Spleen (tissue), 11 donors: ENCODE measurements around the gene GLDN. TPM values are rescaled to one million over a fixed set of nuclear protein-coding genes. Genes with fewer than 3 reads are reported as not detected.

Experiments used
- DNase-seq: peaks from one replicate; pipeline ENCODE4 v3.0.0-alpha.2; 2020
- H3K27ac ChIP-seq, 8 donors: fragments of 200-600 bp; sonication (generic) in 7 of 8; 1 replicate in 4 of 8; 2 replicates in 4 of 8; pipeline versions ENCODE4 v1.5.0 to v1.8.0; 2016 to 2021; ENCODE audit warnings: inconsistent platforms in 4 of 8, mild to moderate bottlenecking in 4 of 8, moderate library complexity in 1 of 8
- H3K27me3 ChIP-seq, 7 donors: fragments of 200-600 bp; sonication (generic) in 6 of 7; replicated peaks in 1 of 7; 1 replicate in 4 of 7; 2 replicates in 3 of 7; pipeline versions ENCODE4 v1.5.0 to v1.8.0; 2016 to 2021; ENCODE audit warnings: inconsistent platforms in 3 of 7, mild to moderate bottlenecking in 1 of 7
- H3K36me3 ChIP-seq, 6 donors: fragments of 200-600 bp; sonication (generic) in 5 of 6; 1 replicate in 4 of 6; 2 replicates in 2 of 6; pipeline versions ENCODE4 v1.5.0 to v1.8.0; 2016 to 2021; ENCODE audit warnings: inconsistent platforms in 2 of 6
- H3K4me1 ChIP-seq, 6 donors: fragments of 200-600 bp; sonication (generic) in 5 of 6; 1 replicate in 3 of 6; 2 replicates in 3 of 6; pipeline versions ENCODE4 v1.5.0 to v1.8.0; 2016 to 2021; ENCODE audit warnings: inconsistent platforms in 3 of 6
- H3K4me3 ChIP-seq, 8 donors: fragments of 200-600 bp; sonication (generic) in 7 of 8; 1 replicate in 4 of 8; 2 replicates in 4 of 8; pipeline versions ENCODE4 v1.5.0 to v1.8.0; 2016 to 2021; ENCODE audit warnings: inconsistent platforms in 4 of 8, mild to moderate bottlenecking in 4 of 8, moderate library complexity in 2 of 8
- H3K9me3 ChIP-seq, 8 donors: fragments of 200-600 bp; sonication (generic) in 7 of 8; 1 replicate in 4 of 8; 2 replicates in 4 of 8; pipeline versions ENCODE4 v1.5.0 to v1.8.0; 2016 to 2021; ENCODE audit warnings: inconsistent platforms in 4 of 8
- POLR2A ChIP-seq, 3 donors: fragments of 450-650 bp; IDR thresholded peaks; one replicate each; pipeline ENCODE4 v1.5.1; 2017; ENCODE audit warnings: antibody characterized with exemption in 3 of 3, mild to moderate bottlenecking in 1 of 3
- POLR2AphosphoS5 ChIP-seq, 3 donors: sonication (generic); formaldehyde crosslinking; IDR thresholded peaks; one replicate each; pipeline ENCODE4 v1.5.1; 2017; ENCODE audit warnings: antibody characterized with exemption in 3 of 3
- WGBS, 5 donors: extraction: QIAGEN DNeasy Blood & Tissue Kit in 3 of 5; methylation state at CpG; one replicate each; pipeline versions ENCODE4 v1.1.5 to v1.1.7; 2013 to 2018; 5-methylcytosine and 5-hydroxymethylcytosine counted together
- intact Hi-C: fragments of 100-400 bp; cut with DNase I; formaldehyde crosslinking; loops from one replicate; pipeline ENCODE4 v1.15.0; 2023; ENCODE audit warnings: low total_unique reads
- polyA plus RNA-seq, 3 donors: library from polyadenylated mRNA; stranded (reverse); fragments of 200-250 nt; gene quantifications; one replicate each; pipeline ENCODE4 v1.2.1, GENCODE V29; 2013
- total RNA-seq, 7 donors: library from RNA; depleted of rRNA in 3 of 7; stranded (reverse); fragments of >200 nt in 3 of 7; fragmentation: NEBNext Ultra II Directional in 4 of 7; extraction: Animal tissue kit (Norgen Biotek cat#: 25700) in 4 of 7; gene quantifications; one replicate each; pipeline versions ENCODE4 v1.1.0 to v1.2.1, GENCODE V29; 2016 to 2021
- TF ChIP-seq, protein P1 (sequence below), 11 experiments: fragments of 200-600 bp in 7 of 11; fragments of 450-650 bp in 4 of 11; sonication (generic) in 4 of 11; IDR thresholded peaks in 8 of 11; conservative IDR thresholded peaks in 3 of 11; 1 replicate in 7 of 11; 2 replicates in 4 of 11; pipeline versions ENCODE4 v1.4.0 to v1.8.0; 2016 to 2021; ENCODE audit warnings: antibody characterized with exemption in 11 of 11, inconsistent platforms in 4 of 11, mild to moderate bottlenecking in 1 of 11
- donor health status: healthy with polysubstance abuse.
- donor health status: DM: no; HTN: no; CAD: no; lungs with moderate emphysema.
- donor health status: DM: no; HTN: no; CAD: no.
- donor health status: Bipolar disorder and iron deficiency.
- donor health status: healthy.
- donor health status: DM: no; HTN: no; CAD: no.
- donor health status: DM: yes; HTN: yes; CAD: no.

The GLDN gene
- total and polyA plus RNA-seq, 10 donors, result 0.94 to 18.2 (median 3.5) TPM

DNA sequence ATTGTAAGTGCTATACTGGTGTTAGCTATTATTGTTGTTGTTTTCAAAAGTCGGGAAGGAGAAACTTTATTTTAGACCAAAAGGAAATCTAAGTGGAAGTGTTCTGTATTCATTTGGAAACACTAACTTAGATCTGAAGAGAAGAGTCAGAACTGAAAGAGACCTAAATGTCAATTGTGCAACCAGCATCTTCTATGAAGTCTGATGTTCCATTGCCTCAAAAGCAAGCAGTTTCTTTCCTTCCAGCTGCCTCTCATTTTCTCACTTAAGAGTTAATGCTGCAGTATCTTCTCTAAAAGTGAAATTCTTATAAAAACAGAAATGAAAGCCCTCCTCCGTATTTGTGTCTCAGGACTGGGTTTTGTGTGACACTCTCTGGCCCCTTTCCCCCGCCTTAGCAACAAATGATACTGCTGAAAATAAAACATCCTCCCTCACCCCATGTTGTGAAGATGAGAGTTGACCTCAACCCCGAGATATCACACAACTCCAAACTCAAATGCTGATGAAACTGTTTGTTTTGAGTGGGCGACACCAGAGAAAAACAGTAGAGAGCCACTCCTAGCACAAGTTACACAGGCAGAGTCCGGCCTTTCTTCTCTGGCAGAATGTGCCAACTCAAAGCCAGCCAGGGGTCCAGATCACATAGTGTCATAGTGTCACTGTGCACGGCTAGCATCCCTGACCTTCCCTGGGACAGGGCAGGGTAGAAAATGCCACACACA is 48.9 kb downstream of the GLDN start:
- Histone ChIP-seq H3K4me1 (peaks cover 0 to 11% (median 0%) of the 10 kb centered on the region in 6 donors), H3K9me3 (no peaks in the 10 kb centered on the region), H3K4me3 (no peak overlapping the region), H3K36me3 (no peaks in the 10 kb centered on the region), H3K27me3 (peaks cover 0 to 5% (median 0%) of the 10 kb centered on the region in 7 donors), H3K27ac (no peak overlapping the region)
- intact Hi-C loops, result no loop called here
- TF ChIP-seq, protein P1, sequence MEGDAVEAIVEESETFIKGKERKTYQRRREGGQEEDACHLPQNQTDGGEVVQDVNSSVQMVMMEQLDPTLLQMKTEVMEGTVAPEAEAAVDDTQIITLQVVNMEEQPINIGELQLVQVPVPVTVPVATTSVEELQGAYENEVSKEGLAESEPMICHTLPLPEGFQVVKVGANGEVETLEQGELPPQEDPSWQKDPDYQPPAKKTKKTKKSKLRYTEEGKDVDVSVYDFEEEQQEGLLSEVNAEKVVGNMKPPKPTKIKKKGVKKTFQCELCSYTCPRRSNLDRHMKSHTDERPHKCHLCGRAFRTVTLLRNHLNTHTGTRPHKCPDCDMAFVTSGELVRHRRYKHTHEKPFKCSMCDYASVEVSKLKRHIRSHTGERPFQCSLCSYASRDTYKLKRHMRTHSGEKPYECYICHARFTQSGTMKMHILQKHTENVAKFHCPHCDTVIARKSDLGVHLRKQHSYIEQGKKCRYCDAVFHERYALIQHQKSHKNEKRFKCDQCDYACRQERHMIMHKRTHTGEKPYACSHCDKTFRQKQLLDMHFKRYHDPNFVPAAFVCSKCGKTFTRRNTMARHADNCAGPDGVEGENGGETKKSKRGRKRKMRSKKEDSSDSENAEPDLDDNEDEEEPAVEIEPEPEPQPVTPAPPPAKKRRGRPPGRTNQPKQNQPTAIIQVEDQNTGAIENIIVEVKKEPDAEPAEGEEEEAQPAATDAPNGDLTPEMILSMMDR (IDR thresholded peaks at IDR 0.05 in 8 of 11, conservative IDR thresholded peaks at IDR 0.05 in 3 of 11), result no peak
- no peak for TF ChIP-seq POLR2AphosphoS5 (IDR thresholded peaks at IDR 0.05)
- TF ChIP-seq POLR2A (IDR thresholded peaks at IDR 0.05), result no peak
- DNase-seq, result no peak
- WGBS, 5 donors, result 57 to 73% (median 69%) methylated on average over 7 of the region's 7 CpGs

DNA sequence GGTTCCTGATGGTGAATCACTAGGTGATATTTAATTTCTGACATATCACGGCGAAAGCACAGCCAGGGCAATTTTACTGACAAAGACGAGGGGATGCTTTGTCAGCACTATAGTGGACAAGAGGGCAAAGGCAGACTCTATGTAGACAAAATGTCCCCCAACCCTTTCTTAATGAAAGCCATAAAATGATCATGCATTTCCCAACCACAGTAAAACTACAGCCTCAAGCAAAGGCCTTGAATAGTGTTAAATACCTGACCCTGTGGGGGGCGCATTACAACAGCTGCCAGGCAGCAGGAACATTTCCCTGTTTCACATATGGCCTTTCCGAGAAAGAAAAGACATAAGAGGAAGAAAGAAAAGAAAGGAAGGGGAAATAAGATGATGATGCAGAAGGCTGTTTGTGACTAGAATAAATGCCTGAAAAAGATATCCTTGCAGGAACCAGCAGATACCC is 49.5 kb downstream of the GLDN start:
- 76 to 88% (median 80%) methylated on average over 5 of the region's 5 CpGs for WGBS, 5 donors
- Histone ChIP-seq H3K4me3 (no peak overlapping the region), H3K36me3 (no peaks in the 10 kb centered on the region), H3K27me3 (peaks cover 0 to 5% (median 0%) of the 10 kb centered on the region in 7 donors), H3K27ac (no peak overlapping the region), H3K4me1 (peaks cover 0 to 11% (median 0%) of the 10 kb centered on the region in 6 donors), H3K9me3 (no peaks in the 10 kb centered on the region)
- TF ChIP-seq, protein P1 (IDR thresholded peaks at IDR 0.05 in 8 of 11, conservative IDR thresholded peaks at IDR 0.05 in 3 of 11), result no peak
- TF ChIP-seq POLR2A (IDR thresholded peaks at IDR 0.05) (no peak), POLR2AphosphoS5 (IDR thresholded peaks at IDR 0.05) (no peak)
- intact Hi-C loops, result no loop called here
- no peak for DNase-seq

DNA sequence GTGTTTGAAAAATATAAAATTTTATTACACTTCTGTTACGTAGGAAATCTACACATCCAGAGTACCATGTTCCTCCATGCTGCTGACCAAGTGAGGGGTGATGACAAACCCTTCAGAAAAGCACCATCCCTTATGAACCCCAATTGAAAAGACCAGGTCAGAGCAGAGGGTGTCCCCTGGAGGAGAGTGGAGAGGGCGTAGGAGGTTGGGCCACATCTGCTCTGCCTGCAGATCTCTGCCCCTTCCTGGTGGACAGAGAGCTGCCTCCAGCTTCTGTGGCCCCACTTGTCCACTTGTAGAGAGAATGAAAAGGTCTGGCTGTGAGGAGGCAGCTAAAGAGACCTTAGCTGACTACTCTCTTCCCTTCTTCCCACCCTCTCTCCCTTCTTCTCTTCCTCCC is 55.5 kb downstream of the GLDN start:
- TF ChIP-seq POLR2AphosphoS5 (IDR thresholded peaks at IDR 0.05), result no peak
- TF ChIP-seq POLR2A (IDR thresholded peaks at IDR 0.05), result no peak
- TF ChIP-seq, protein P1 (IDR thresholded peaks at IDR 0.05 in 8 of 11, conservative IDR thresholded peaks at IDR 0.05 in 3 of 11), result no peak
- no peak overlapping the region for H3K4me3 ChIP-seq
- DNase-seq, result no peak
- H3K36me3 ChIP-seq, result no peaks in the 10 kb centered on the region
- no peak overlapping the region for H3K27ac ChIP-seq
- 74 to 98% (median 90%) methylated on average over 2 of the region's 2 CpGs for WGBS, 5 donors
- peaks cover 0 to 9% (median 0%) of the 10 kb centered on the region in 6 donors for H3K4me1 ChIP-seq
- no peaks in the 10 kb centered on the region for H3K9me3 ChIP-seq
- H3K27me3 ChIP-seq, result peaks cover 0 to 3% (median 0%) of the 10 kb centered on the region in 7 donors
- intact Hi-C loops, result no loop called here

DNA sequence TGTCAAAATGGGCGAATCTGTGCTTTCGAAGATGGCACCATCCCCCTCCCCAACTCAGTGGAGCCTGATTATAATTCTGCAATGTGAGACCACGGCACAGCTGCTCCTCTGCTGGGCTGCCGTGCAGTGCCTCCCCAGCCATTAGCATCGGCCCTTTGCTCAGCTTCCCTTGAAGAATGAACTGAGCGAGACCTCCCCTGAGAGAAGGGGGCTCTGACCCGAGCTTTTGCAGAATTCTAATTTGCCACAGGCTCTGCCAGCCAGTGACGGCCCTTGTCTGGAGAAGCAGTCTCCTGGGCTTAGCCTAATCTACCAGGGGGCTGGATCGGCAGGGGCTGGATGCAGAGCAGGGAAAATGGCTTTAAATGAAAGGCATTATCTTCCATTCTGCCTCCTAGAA is 57.2 kb downstream of the GLDN start:
- WGBS, 5 donors, result 79 to 84% (median 82%) methylated on average over 7 to 9 of the region's 9 CpGs
- Histone ChIP-seq H3K4me3 (no peak overlapping the region), H3K9me3 (no peaks in the 10 kb centered on the region), H3K36me3 (no peaks in the 10 kb centered on the region), H3K27me3 (peaks cover 0 to 3% (median 0%) of the 10 kb centered on the region in 7 donors), H3K27ac (no peak overlapping the region), H3K4me1 (peaks cover 0 to 13% (median 2%) of the 10 kb centered on the region in 6 donors)
- intact Hi-C loops, result no loop called here
- DNase-seq, result no peak
- TF ChIP-seq, protein P1 (IDR thresholded peaks at IDR 0.05 in 8 of 11, conservative IDR thresholded peaks at IDR 0.05 in 3 of 11), result no peak
- no peak for TF ChIP-seq POLR2AphosphoS5 (IDR thresholded peaks at IDR 0.05)
- TF ChIP-seq POLR2A (IDR thresholded peaks at IDR 0.05), result no peak
